Measurements from ENCODE around the gene PDE4A.
"Not testable (repeated sequence)": the region's sequence is repeated elsewhere in the genome, so short reads cannot be mapped to it uniquely, and the experiment has no call there.

Gene PDE4A

GRCh38 chr19:10430505-10431253 lies 10.3 kb downstream of the PDE4A start:
- peak; percentile 74 to 93 (median 88) for DNase-seq

DNA sequence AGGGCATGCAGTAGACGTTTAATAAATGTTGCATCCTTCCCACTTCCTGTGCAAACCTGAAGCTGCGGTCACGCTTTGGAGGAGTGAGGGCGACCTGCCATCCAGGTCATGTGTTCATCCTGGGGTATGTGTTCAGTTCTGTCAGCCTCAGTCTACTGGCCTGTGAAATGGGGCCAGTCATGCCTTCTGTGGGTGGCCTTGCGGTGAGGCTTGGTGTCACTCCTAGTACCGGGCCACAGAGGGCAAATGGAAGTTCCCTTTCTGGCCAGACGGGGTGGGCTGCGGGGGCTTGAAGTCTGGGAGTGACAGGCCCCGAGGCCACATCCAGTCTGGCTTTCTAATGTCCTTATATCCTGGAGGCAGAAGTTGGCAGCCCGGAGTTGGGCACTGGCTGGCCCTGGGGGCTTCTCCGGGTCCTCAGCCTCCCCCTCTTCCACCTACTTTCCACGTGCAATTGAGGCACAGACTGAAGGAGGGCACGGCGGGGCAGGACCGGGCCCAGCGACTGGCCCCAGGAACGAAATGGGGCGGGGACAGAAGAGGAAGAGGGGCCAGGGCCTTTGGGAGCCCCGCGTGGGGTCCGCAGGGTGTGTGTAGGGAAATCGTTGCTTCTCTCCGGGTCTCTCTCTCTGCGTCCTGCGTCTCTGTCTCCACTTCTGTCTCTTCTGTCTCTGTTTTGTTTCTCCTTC lies 11.1 kb downstream of the PDE4A start:
- peak; percentile 73 to 78 (median 74) for DNase-seq

DNA sequence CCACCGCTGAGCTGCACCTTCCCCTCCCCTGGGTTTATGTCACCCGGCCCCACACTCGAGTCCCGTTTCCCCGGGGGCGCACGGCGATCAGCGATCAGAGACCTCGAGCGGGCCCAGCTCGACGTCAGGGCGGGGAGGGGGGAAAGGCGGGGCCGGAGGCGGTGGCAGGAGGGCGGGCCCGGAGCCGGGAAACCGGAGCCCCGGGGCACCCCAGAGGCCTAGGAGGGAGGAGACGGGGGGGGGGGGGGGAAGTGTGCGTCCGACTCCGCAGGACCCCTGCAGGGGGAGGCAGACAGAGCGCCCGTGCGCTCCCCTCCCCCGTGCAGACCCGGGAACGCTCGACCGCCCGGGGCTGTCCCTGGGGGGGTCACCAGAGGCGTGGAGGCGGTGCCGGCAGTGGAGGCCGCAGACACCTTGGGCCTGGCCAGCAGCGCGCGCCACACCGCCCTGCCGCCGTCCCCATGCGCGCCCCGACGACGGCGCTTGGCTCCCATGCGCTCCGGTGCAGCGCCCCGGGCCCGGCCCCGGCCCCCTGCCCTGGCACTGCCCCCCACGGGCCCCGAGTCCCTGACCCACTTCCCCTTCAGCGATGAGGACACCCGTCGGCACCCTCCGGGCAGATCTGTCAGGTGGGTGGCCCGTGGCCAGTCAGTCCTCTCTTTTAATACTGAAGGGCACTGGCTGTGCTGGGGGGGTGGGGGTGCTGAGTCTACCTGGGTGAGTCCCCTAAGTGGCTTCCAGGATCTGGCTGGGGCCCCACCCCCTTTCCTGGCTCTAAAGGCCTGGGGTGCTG lies 11.8 kb downstream of the PDE4A start:
- DNase-seq = peak; percentile 78 to 91 (median 82)

- no peak for DNase-seq
Observed at GRCh38 chr19:10432736-10433130, 12.4 kb downstream of the PDE4A start.

DNA sequence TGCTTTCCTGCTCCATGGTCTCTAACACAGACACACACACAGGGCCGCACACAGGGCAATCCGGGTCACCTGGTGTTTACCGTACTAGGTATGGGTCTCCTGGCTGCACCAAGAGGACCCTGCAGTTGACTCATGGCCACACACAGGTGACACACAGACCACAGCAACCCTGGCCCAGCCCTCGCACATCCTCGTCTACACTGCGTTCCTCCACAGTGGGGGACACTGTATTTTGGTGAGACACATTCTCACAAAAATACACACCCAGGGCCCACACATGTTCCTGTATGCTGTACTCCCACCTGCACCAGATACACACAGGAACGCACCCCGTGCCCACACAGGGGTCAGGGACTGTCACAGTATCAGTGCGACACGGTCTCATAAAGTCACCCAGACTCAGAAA lies 12.8 kb downstream of the PDE4A start:
- DNase-seq = no peak

GRCh38 chr19:10439588-10439987 lies 19.2 kb downstream of the PDE4A start:
- DNase-seq = no peak

- no peak for DNase-seq
Observed at GRCh38 chr19:10442698-10443097, 22.4 kb downstream of the PDE4A start.

DNA sequence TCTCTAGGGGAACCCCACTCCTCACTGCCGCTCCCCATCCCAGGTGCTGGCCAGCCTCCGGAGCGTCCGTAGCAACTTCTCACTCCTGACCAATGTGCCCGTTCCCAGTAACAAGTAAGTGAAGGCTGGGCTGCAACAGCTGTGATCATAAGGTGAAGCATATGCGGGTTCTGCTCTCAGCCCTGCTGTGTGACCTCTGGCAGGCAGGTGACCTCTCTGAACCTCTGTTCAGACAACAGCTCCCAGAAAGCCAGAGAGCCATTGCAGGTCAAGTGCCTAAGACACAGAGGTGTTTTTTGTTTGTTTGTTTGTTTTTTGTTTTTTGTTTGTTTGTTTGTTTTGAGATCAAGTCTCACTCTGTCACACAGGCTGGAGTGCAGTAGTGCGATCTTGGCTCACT lies 28.7 kb downstream of the PDE4A start:
- DNase-seq = no peak

DNA sequence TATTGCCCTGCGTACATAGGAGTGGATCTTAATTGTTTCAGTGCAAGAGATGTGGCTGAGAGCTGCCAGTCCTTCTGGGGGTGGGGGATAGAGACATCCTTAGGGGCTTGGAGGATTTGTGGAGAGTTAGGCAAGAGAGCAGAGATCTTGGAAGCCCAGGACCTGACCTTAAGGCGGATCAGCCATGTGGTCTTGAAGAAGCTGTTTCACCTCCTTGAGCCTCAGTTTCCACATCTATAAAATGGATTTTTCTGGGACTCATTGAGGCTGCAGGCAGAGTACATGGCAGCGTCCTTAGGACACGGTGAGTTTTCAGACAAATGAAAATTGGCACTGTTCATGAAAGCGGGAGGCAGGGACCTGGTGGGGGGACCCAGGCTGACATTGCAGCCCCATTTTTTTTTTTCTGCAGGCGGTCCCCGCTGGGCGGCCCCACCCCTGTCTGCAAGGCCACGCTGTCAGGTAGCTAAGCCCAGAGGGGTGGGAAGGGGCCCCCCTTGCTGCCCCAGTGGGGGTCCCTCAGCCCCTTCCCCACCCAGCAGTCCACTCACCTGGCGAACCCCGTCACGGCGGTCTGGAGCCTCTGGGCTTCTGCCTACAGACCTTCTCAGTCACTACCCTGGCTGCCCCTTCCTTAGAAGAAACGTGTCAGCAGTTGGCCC lies 30.0 kb downstream of the PDE4A start:
- DNase-seq = no peak

GRCh38 chr19:10450853-10451609 lies 30.7 kb downstream of the PDE4A start:
- DNase-seq = peak in 2 of 3 donors; percentile 28 to 36

GRCh38 chr19:10452726-10453618 lies 32.6 kb downstream of the PDE4A start:
- no peak for DNase-seq

DNA sequence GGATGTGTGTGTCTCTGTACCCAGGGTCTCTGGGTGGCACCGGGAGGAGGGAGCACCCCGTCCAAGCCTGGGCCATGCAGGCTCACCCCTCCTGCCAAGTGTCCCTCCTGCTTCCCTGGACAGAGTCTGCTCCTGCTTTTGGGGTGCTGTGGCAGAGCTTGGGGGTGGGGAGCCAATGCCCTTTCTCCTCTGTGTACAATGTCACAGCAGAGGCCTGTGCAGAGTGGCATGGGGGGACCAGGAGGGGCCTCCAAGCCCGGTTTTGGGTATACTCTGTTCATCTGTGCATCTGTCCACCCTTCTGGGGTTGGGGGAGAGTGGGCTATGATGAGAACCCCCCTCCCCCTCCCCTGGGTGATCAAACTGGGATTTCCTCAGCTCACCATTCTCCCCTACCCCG lies 33.5 kb downstream of the PDE4A start:
- DNase-seq = no peak

- DNase-seq = no peak
Observed at GRCh38 chr19:10454267-10454666, 33.9 kb downstream of the PDE4A start.

- DNase-seq = not testable (repeated sequence)
Observed at GRCh38 chr19:10458733-10459132, 38.4 kb downstream of the PDE4A start.

DNA sequence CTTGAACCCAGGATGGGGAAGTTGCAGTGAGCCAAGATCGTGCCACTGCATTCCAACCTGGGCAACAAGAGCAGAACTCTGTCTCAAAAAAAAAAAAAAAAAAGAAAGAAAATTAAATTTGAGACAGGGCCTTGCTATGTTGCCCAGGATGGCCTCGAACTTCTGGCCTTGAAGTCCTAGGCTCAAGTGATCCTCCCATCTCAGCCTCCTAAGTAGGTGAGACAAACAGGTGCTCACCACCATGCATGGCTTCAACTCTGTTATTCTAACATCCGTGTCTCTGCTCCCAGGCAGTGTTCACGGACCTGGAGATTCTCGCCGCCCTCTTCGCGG lies 40.3 kb downstream of the PDE4A start:
- DNase-seq = no peak

- peak; percentile 91 to 98 (median 95) for DNase-seq
Observed at GRCh38 chr19:10461047-10461949, 41.0 kb downstream of the PDE4A start.

- DNase-seq = not testable (repeated sequence)
Observed at GRCh38 chr19:10462042-10462441, 41.7 kb downstream of the PDE4A start.

GRCh38 chr19:10462557-10462956 lies 42.2 kb downstream of the PDE4A start:
- no peak for DNase-seq

- no peak for DNase-seq
Observed at GRCh38 chr19:10464456-10464855, 44.1 kb downstream of the PDE4A start.

DNA sequence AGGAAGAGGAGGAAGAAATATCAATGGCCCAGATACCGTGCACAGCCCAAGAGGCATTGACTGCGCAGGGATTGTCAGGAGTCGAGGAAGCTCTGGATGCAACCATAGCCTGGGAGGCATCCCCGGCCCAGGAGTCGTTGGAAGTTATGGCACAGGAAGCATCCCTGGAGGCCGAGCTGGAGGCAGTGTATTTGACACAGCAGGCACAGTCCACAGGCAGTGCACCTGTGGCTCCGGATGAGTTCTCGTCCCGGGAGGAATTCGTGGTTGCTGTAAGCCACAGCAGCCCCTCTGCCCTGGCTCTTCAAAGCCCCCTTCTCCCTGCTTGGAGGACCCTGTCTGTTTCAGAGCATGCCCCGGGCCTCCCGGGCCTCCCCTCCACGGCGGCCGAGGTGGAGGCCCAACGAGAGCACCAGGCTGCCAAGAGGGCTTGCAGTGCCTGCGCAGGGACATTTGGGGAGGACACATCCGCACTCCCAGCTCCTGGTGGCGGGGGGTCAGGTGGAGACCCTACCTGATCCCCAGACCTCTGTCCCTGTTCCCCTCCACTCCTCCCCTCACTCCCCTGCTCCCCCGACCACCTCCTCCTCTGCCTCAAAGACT lies 46.9 kb downstream of the PDE4A start:
- no peak for DNase-seq

All from suppressor macrophage treated with lipopolysaccharide for 1 hour (primary cell).